Activated CD4-positive, CD25-positive, alpha-beta regulatory T cell treated with anti-CD3 and anti-CD28 coated beads, Interleukin-2, amount 50 U/mL, for 24 hours (primary cell): ENCODE data around the gene NOS1AP.
"Not testable (repeated sequence)": the region's sequence is repeated elsewhere in the genome, so short reads cannot be mapped to it uniquely, and the experiment has no call there.

Experiments
- ATAC-seq, 2 donors: fragments of 150-1000 bp; cut with Tn5 transposase; one replicate each; pipeline ENCODE4 v1.10.0; 2021; ENCODE audit warnings: mild to moderate bottlenecking in 1 of 2, moderate library complexity in 1 of 2

Gene NOS1AP

DNA sequence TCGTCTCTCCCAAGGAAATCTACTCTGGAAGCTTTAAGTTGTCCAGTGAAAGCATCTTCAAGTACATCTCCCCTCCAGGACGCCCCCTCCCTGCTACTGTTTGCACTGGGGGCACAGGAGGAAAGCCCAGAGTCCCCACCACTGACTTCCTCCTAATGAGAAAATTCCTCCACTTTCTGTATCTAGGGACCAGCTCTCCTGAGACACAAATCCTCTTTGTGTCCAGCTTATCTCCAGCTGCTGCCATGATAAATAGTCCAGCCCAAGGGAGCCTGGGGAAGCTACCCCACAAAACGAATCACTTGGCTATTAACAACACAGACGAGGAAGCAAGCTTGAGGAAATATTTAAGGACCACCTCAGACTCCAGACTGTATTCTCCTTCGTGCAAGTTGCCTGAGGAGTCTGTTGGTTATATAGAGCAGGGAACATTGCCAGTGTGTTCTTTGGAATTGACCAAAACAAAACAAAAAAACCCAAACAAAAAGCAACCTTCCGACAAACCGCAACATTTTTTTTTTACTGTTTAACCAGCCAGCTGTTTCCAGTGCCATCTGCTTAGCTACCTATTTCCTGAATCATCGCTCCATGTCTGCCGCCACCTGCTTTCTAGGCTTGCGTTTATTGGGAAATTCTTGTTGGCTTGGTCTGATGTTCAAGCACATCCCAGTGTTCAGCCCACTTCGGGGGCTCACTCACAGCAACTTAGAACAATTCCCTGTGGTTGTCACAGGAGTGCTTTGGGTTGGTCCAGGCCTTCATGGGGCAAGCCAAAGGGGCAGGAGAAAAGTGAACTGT is 319.7 kb downstream of the NOS1AP start:
- no peak for ATAC-seq

- ATAC-seq = no peak
Measured at GRCh38 chr1:162389971-162390370, 320.5 kb downstream of the NOS1AP start.

DNA sequence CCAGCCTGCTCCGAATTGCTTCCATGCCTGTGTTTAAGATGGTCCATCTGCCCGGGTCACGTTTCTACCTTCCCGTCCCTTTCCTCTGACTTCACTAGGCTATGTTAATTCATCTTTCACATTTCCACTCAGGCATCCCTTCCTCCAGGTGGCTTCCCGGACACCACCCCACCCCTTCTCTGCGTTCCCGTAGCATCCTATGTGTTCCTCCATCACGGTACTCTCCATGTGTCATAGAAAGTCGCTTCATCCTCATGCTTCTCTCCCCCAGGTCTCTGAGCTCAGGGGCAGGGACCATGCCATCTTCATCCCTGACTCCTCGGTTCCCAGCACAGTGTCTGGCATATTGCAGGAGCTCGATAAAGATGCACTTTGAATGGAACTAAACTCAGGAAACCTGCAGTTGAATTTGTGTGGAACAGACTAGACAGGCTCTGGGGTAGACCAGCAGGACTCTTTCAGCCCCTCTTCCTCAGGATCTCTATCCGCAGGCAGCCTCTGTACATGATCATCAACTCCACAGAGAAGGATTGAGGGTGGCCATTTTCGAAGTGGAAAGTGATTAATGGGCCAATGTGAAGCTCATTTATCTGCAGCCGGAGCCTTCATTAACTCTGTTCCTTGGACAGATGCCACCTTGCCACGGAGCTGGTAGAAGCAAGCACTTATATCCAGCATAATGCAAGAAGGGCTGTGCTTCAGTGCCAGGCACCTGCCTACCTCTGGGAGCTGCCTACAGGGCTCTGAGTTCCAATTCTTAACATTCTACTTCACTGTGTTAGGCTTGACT is 321.1 kb downstream of the NOS1AP start:
- no peak for ATAC-seq

- no peak for ATAC-seq
Measured at GRCh38 chr1:162391790-162392563, 322.5 kb downstream of the NOS1AP start.

DNA sequence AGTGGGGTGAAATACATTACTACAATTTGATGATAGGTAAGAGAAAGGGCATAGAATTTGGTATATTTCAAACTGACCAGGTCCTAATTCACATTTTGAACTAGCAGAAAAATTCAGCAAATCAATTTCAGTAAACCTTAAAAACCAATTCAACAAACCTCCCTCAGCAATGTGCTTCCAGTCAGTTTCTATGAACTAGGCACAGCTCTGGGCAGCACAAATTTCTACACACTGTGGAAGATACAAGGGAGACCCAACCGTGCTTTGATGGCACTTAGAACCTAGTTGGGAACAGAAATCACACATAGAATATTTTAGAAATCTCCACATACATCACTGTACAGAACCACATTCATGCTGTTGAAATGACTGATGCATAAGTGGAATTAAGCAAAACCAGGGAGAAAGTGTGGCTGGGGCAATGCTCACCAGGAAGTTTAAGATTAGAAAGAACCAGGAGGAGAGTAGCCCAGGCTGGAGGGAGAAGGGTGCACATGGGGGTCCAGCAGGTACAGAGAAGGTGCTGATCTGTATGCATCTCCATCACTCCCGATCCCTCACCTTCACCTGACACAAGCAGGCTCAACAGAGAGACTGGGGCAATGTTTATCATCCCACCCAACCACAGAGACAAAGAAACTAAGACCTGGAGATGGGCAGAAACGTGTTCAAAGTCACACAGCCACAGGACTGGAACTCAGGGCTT is 326.9 kb downstream of the NOS1AP start:
- ATAC-seq = no peak

- no peak for ATAC-seq
Measured at GRCh38 chr1:162397039-162397448, 327.6 kb downstream of the NOS1AP start.

DNA sequence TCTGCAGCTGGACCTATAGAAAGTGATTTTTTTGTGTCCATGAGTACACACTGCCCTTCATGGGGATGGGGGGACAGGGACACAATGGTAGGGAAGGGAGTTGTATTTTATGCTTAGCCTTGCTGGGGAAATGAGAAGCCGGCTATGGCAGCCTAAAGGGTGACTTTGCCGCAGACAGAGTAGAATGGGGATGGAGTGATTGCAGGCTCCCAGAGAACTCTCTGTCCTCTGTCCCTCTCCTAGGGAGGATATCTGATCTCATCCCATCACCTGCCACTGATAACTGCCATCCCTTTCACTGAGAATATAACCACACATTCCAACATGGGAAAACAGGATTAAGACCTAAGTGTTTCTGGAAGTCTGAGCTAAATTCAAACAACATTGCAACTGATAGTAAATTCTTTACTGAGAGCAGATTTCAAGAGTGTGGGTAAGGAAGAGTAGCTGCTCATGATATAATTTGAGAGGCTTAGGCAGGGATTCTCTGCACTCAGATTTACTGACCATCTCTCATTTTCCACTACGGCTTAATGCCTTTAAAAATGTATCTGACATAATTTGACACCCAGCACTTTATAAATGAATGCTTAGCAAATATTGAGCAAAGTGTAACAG is 328.6 kb downstream of the NOS1AP start:
- ATAC-seq = no peak

DNA sequence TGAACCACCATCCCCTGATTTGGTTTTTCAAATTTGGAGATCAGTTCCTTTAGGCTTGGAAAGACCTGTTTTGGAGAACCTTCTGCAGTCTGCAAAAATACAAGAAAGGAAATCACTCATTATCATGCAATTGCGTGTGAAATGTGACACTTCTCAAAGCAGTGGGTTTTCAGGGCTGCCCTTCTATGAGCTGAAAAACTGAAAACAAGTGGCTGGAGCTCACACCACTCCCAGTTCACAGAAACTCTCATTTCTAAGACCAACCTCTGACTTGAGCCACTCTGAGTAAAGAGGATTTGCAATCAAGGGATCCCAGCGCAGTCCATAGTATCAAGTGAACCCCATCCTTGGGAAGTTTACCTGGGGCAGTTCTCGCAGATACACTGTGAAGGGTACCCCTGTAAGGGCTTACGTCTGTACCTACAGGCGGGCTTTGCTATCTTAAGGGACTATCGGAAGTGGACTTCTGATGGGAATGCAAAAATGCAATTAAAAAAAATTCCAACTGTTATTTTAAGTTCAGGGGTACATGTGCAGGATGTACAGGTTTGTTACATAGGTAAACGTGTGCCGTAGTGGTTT is 329.6 kb downstream of the NOS1AP start:
- ATAC-seq = no peak

DNA sequence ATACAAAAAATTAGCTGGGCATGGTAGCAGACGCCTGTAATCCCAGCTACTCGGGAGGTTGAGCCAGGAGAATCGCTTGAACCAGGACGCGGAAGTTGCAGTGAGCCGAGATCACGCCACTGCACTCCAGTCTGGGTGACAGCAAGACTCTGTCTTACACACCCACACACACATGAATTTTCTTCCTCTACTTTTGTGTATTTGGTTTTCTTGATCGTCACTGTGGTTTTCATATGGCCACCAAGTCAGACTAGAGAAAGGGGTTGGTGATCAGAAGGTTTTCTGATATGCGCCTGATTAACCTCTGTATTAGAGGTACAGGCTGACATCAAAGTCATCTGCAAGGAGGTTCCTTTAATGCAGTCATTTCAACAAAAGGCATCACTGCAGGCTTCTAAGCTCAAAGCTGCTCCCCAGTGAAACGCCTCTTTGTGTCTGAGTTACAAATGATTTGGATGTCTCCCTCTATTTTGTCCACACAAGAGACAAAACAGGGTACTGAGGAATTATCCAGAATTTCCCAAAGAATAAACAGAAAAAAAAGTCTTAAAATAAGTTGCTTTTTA is 331.4 kb downstream of the NOS1AP start:
- ATAC-seq = no peak

DNA sequence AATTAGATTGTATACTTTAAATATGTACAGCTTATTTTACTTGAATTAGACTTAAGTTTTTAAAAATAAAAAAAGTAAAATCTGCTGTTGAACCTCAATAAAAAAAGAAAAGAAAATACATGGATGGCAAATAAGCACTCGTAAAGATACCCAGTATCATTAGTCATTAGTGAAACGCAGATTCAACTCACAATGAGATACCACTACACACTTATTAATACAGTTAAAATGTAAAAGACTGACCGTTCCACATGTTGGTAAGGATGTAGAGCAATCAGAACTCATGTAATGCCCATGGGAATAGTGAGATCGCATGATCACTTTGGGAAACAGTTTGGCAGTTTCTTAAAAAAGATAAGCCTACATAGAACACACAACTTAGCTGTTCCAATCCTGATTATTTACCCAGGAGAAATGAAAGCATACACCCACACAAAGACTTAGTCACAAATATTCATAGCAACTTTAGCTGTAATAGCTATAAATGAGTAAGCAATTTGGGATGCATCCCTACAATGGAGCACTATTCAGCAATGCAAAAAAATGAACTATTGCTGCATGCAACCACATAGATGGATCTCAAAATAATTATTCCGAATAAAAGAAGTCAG is 335.2 kb downstream of the NOS1AP start:
- no peak for ATAC-seq

GRCh38 chr1:162405800-162406199 is 336.3 kb downstream of the NOS1AP start:
- ATAC-seq = no peak

DNA sequence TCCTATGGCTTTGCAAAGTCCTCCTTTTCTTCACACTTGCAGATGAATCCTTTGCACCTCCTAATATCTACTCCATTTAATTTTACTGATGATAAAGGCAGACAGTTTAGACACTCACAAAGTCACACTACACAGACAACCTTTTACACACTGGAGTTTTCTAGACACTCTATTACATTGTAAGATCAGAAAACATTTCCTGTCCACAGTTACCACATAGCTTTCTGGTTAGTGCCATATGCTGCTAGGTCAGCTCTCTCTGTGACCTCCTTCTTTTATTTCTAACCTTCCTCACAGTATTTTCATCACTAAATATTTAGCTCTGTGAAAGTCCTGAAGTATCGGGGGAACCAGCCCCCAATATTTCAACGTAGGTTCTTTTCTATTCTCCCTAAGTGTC is 337.3 kb downstream of the NOS1AP start:
- no peak for ATAC-seq

- ATAC-seq = no peak
Measured at GRCh38 chr1:162407539-162407938, 338.0 kb downstream of the NOS1AP start.

DNA sequence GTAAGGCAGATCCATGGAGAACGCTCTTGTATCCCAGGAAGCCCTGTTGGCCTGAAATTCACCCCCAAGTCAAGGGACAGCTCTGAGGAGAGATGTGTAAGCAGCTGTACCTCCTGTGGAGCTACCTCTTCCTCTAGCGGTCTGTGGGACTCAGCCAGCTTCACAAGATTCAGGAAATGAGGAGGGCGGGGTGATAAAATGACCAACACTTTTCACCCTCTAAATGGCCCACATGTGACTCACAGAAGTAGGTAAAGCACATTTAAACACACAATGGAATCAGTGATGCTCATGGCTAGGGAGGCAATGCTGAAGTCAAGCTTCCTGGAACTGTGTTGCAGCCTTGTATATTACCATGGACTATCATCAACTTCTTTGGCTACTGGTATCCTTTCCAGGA is 342.5 kb downstream of the NOS1AP start, which contains the start of gene SH2D1B:
TSS of gene SH2D1B (minus strand) at position 135 of the 400 bp plus-strand sequence. CDS start at position 15, 120 bp downstream.
- no peak for ATAC-seq

DNA sequence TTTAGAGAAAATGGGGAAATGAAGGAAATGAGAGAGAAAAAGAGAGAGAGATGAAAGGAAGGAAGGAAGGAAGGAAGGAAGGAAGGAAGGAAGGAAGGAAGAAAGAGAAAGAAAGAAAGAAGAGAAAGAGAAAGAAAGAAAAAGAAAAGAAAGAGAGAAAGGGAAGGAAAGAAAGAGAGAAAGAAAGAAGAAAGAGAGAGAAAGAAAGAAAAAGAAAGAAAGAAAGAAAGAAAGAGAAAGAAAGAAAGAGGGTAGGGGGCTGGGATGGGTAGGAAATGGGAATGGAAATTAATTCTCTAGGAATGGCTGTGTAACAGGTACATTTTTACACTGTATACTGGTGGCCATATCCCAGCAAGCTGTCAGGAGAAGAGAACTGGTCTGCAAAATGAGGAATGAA is 346.7 kb downstream of the NOS1AP start:
- no peak for ATAC-seq

GRCh38 chr1:162416909-162417308 is 347.4 kb downstream of the NOS1AP start:
- ATAC-seq = no peak

DNA sequence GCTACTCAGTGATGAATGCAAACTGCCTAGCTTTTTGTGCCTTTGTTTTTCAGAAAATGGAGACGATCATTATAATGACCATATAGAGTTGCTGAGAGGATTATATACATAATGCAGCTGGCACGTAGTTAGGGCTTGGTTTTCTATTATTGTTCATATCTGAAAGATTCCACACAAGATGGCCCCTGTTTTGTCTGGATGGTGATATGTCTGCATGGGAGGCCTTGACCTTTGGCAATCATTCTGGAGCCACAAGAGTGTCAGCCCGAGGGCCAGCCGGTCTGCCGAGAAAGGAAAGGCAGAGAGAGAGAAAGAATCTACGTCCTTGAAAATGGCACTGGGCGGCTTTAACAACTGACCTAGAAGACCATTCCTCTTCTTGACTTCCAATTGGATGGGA is 348.2 kb downstream of the NOS1AP start:
- no peak for ATAC-seq

- ATAC-seq = not testable (repeated sequence)
Measured at GRCh38 chr1:162418584-162418983, 349.1 kb downstream of the NOS1AP start.

GRCh38 chr1:162419450-162419931 is 350.0 kb downstream of the NOS1AP start:
- ATAC-seq = not testable (repeated sequence)
